Activated CD4-positive, alpha-beta T cell treated with anti-CD3 and anti-CD28 coated beads for 4 hours (primary cell): ENCODE data around the gene FARSA.
"Not testable (repeated sequence)": the region's sequence is repeated elsewhere in the genome, so short reads cannot be mapped to it uniquely, and the experiment has no call there.

Source experiments
- DNase-seq, 2 donors: peaks; one replicate each; pipeline ENCODE4 v3.0.0-alpha.2; 2020

Gene FARSA

DNA sequence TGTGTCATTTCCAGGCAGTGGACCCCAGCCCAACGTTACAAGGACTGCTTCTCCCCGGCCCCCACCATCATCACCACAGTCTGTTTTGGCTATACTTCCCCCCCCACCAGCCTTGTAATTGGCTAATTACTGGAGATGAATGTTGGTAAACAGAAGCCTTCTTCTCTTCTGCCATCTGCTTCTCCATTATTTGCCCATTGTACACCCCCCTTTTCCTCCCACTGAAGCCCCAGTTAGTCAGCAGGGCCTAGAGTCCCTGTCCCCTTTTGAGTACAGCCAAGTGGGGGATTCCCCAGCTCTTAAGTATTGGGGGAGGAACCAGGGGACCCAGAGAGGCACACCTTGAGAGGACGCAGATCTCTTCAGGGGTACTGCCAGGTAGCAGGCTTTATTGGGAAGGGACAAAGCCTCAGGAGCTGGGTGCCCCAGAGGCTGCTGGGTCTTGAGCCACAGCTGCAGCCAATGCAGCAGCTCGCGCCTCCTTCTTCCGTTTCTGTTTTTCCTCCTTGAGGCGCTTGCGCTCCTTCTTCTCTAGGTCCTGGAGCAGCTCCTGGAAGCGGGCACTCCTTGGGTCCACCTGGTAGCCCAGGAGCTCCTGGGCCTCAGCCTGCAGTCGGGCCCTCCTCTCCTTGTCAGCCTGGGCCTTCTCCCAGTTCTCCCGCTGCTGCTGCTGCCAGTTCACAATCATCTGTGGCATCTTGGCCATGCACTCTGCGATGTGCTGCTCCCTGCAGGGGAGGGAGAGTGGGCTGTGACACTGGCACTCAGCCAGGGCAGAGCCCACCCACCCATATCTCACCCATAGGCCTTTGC, 20.5 kb upstream of the FARSA start:
- no peak for DNase-seq

DNA sequence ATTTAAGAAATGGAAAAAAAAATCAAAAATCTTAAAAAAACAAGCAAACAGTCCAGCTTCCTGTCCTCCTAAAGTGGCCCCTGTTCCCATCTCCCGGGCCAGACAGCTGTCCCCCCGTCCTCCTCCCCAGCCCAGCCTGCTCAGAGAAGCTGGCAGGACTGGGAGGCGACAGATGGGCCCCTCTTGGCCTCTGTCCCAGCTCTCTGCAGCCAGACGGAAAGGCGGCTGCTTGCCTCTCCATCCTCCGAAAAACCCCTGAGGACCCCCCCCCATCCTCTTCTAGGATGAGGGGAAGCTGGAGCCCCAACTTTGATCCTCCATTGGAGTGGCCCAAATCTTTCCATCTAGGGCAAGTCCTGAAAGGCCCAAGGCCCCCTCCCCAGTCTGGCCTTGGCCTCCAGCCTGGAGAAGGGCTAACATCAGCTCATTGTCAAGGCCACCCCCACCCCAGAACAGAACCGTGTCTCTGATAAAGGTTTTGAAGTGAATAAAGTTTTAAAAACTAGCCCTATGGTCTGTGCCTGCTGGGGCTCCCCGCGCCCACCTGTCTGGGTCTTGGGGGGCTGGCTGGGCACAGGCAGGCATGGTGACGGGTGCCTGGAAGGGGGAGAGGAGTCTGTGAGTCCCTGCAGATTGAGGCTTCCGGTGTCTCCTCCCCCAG, 19.8 kb upstream of the FARSA start:
- DNase-seq = no peak

DNA sequence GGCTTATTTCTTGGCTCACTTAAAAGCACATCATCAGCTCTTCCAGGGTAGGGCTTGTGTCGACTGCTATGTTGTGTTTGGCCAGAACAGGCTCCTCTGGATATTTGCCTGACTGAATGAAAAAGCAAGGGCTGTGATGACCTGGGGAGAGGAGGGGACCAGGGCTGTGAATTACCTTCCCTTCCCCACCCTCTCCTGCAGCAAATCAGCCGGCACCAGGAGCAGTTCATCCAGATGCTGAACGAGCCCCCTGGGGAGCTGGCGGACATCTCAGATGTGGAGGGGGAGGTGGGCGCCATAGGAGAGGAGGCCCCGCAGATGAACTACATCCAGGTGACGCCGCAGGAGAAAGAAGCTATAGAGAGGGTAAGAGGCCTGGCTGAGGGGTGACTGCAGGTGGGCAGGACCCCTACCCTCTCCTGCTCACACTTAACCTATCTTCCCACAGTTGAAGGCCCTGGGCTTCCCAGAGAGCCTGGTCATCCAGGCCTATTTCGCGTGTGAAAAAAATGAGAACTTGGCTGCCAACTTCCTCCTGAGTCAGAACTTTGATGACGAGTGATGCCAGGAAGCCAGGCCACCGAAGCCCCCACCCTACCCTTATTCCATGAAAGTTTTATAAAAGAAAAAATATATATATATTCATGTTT, 19.1 kb upstream of the FARSA start:
- no peak for DNase-seq

DNA sequence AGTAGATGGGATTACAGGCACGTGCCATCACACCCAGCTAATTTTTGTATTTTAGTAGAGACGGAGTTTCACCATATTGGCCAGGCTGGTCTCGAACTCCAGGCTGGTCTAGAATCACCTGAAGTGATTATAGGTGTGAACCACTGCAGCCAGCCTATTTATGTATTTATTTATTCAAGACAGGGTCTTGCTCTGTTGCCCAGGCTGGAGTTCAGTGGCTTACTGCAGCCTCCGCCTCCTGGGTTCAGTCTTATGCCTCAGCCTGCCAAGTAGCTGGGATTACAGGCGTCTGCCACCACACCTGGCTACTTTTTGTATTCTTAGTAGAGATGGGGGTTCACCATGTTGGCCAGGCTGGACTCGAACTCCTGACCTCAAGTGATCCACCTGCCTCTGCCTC, 18.5 kb upstream of the FARSA start:
- DNase-seq = not testable (repeated sequence)

DNA sequence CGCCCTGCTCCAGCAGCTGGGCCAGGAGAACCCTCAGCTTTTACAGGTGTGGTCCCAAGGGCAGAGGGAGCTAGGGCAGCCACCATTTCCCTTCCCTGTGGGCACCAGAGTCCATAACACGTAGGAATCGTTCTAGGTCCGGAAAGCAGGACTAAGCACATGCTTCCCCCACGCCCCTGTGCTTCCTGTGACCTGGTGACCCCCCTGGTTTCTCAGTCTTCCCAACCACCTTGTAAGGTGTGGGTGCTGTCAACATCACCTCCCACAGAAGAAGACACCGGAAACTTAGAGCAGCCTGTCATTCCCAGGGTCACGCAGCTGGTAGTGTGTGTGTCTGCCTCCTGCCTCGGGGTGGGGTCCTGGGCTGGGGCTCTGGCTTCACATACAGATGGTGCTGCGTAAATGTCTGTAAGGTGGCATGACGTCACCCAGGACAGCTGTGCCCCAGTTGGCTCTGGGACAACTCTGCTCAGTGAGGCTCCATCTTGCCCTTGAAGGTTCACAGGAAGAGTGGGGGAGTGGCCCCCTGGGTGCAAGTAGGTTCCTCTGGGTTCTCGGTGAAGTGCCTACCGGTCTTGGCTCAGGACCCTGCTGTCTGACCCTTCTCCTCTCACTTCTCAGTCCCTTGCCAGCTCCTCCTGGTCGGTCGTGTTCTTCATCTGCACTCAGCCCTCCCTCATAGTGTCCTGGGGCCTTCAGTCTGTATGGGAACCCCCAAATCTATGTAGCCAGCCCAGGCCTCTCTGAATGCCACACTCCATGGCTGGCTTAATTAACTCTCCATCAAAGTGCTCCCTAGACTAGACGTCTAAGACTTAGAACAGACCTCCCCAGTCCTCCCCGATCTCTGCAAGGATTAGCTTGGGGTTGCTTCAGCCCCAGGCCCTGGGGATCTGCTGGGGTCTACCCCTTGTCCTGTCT, 16.1 kb upstream of the FARSA start:
- no peak for DNase-seq

DNA sequence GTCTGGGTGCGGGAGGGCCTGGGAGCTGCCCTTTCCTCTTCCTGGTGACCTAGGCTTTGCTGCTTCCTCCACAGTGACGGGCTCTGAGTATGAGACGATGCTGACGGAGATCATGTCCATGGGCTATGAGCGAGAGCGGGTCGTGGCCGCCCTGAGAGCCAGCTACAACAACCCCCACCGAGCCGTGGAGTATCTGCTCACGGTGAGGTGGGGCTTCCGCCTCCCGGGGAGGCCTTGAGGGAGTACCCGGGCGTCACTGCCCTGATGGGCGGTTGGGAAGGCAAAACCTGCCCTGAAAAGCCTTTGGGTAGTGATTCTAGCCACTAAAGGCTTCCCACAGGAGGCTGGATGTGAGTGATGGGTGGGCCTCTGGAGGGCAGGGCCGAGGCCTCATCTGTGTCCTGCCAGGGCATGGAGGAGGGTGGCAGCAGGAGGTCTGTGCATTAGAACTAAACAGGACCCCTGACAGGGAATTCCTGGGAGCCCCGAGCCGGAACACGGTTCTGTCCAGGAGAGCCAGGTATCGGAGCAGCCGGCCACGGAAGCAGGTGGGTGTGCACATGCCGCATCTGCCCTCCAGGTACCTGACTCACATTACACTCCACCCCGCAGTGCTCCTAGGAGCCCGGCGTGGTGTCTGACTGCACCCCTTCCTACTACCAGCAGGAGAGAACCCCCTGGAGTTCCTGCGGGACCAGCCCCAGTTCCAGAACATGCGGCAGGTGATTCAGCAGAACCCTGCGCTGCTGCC, 15.3 kb upstream of the FARSA start:
- DNase-seq = no peak

DNA sequence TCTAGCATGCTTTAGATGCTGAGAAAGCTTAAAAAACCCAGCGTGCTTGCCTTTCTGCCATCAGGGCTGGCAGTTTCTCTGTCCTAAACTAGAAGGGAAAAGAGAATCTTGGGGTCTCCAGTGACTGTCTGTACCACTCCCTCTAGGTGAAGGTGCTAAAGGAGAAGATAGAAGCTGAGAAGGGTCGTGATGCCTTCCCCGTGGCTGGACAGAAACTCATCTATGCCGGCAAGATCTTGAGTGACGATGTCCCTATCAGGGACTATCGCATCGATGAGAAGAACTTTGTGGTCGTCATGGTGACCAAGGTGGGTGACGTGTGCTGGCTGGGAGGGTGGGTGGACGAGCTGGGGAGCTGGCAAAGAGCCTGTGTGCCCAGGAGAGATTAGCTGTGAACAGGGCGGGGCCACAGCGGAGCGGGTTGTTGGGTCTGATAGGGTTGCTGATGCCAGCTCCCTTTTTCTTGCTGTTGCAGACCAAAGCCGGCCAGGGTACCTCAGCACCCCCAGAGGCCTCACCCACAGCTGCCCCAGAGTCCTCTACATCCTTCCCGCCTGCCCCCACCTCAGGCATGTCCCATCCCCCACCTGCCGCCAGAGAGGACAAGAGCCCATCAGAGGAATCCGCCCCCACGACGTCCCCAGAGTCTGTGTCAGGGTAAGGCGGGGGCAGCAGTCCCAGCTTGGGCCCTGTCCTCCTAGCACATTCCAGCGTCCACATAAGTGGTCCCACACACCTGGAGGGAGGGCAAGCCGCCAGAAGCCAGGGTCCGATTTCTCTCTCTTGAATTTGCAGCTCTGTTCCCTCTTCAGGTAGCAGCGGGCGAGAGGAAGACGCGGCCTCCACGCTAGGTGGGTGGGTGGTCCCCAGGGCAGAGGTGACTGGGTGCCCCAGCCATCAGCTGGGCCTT, 14.4 kb upstream of the FARSA start:
- no peak for DNase-seq

DNA sequence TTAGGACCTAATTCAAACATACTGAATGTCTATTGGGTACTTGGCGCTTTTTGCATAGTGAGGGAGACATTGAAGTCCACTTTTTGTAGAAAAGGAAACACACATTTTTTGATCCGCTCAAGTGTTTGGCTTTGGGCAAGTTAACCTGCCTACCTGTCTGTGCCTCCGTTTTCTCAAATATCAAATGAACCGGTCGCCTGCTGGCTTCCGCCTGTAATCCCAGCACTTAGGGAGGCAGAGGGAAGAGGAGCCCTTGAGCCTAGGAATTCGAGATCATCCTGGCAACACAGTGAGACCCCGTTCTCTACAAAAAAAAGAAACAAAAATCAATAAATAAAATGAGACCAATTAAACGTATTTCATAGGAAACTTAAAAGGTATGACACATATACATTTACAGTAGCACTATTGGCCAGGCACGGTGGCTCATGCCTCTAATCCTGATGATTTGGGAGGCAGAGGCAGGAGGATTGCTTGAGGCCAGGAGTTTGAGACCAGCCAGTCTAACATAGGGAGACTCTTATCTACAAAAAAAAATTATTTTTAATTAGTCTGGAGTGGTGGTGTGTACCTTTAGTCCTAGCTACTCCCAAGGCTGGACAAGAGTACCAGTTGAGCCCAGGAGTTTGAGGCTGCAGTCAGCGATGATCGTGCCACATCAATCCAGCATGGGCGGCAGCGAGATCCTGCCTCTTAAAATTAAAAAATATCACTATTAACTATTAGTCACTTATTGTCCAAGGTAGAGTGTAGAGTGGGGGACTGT, 13.4 kb upstream of the FARSA start:
- no peak for DNase-seq

DNA sequence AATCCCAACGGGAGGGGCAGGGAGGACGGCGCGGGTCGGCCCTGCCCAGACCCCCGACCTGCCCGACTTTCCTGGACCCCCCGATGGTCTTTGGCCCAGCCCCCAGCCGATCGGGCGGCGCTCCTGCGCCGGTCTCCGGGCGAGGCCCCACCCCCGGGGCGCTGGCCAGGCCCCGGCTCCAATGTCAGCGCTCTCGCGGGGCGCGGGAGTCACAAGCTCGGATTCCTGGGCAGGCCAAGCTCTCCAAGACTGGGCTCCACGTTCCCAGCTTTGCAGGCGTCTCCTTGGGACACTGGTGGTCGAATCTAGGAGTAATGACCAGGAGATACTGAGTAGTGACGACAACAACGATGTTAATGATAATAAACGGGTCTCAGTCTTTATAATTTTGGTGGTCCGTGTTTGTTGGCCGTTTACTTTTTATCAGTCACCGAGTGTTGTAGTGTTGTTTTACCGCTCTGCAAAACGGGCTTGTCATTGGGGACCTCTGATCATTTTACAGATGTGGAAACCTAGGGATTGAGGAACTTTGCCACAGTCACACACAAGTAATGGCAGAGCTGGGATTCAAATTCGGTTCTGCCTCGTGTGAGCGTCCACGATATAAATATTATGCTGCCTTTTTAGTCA, 12.7 kb upstream of the FARSA start:
- peak; percentile 36 to 53 for DNase-seq

DNA sequence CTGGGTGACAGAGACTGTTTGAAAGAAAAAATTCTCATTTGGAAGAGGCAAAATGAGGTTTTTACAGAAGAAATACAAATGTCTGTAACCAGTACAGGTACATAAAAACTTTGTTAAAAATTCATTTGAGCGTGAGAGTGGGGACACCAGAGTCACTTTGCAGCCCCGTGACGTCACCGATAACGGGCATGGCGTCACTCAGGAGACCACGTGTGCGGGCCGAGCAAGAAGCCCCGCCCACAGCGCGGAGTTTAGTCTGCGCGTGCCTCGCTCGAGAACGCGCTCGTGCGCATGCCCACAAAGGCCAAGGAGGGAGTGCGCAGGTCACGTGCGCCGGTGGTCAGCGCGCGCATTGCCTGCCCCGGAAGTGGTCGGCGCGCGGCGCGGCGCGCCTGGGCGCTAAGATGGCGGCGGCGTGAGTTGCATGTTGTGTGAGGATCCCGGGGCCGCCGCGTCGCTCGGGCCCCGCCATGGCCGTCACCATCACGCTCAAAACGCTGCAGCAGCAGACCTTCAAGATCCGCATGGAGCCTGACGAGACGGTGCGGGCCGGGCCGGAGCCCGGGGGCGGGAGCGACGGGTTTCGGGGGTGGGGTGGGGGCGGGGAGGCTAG, 12.1 kb upstream of the FARSA start, which contains the start of gene RAD23A:
Gene RAD23A, plus strand, starts transcription at position 384 of the 613 bp plus-strand sequence. Its CDS starts 87 bp downstream, at position 471.
- peak; percentile 99 for DNase-seq

DNA sequence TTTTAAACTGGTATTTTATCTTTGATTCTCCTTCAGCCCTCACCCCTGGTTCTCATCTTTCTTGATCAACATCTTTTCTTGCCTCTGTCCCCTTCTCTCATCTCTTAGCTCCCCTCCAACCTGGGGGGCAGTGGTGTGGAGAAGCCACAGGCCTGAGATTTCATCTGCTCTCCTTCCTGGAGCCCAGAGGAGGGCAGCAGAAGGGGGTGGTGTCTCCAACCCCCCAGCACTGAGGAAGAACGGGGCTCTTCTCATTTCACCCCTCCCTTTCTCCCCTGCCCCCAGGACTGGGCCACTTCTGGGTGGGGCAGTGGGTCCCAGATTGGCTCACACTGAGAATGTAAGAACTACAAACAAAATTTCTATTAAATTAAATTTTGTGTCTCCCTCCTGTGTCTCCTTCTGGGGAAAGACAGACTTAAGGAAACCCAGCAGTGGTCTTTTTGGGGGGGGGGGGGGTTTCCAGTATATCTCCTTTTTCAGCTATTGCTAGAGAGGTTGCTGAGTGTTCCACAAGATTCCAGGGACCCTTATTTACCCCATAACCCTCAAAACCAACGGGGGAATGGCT, 10.7 kb upstream of the FARSA start:
- DNase-seq = no peak

DNA sequence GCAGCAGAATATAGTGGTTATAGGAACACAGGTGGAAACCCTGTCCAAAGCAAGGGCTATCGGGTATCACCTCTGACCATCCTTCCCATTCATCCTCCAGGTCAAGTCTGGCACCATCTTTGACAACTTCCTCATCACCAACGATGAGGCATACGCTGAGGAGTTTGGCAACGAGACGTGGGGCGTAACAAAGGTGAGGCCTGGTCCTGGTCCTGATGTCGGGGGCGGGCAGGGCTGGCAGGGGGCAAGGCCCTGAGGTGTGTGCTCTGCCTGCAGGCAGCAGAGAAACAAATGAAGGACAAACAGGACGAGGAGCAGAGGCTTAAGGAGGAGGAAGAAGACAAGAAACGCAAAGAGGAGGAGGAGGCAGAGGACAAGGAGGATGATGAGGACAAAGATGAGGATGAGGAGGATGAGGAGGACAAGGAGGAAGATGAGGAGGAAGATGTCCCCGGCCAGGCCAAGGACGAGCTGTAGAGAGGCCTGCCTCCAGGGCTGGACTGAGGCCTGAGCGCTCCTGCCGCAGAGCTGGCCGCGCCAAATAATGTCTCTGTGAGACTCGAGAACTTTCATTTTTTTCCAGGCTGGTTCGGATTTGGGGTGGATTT, 10.0 kb upstream of the FARSA start:
- no peak for DNase-seq

DNA sequence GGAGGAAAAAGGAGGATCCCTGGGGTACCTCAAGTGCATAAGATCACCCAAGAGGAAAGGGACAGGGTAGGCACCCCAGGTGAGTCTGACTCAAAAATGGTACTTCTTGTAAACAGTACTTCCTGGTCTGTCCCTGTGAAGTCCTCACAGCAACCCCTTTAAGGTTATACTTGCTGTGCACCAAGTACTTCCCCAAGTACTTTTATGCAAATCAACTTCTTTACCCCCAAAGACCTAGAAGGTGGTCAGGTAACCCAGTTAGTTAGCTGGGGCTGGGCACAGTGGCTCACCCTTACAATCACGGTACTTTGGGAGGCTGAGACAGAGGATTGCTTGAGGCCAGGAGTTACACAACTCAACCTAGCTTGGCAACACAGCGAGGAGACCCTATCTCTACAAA, 7.4 kb upstream of the FARSA start:
- DNase-seq = no peak

DNA sequence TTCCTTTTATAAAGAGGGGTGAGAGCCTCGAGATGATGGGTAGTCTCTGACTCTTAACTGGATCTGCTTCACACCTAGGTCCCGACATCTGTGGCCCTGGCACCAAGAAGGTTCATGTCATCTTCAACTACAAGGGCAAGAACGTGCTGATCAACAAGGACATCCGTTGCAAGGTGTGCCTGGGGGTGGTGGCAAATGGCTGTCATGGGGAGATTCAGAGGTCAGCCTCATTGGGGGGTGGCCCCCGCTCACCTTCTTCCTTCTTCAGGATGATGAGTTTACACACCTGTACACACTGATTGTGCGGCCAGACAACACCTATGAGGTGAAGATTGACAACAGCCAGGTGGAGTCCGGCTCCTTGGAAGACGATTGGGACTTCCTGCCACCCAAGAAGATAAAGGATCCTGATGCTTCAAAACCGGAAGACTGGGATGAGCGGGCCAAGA, 6.5 kb upstream of the FARSA start:
- no peak for DNase-seq

DNA sequence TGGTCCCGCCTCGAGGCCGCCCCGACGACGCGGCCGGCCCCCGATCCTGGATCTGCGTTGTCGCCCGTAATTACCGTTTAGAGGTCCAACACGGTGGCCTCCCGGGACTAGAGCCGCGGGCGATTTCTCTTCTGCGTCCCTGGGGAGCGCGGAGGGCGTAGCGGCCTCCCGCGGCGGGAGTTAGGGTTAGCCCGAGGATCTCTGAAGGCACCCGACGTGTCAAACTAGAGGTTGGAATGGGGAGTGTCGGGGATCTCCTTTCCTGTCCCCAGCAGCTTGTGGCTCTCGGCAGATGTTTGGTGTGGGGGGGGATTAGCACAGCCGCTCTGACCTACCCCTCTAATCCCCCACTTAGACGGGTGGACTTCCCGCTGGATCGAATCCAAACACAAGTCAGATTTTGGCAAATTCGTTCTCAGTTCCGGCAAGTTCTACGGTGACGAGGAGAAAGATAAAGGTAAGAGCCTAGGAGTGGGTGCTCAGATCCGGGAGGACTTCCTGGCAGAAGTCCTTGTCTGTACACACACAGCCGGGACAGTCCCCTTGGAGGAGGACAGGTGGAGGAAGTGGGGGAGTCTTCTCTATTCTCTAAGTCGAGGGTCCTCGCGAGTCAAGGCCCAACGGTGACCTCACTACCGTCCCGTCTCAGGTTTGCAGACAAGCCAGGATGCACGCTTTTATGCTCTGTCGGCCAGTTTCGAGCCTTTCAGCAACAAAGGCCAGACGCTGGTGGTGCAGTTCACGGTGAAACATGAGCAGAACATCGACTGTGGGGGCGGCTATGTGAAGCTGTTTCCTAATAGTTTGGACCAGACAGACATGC, 5.5 kb upstream of the FARSA start:
- DNase-seq = peak; percentile 32 to 36

DNA sequence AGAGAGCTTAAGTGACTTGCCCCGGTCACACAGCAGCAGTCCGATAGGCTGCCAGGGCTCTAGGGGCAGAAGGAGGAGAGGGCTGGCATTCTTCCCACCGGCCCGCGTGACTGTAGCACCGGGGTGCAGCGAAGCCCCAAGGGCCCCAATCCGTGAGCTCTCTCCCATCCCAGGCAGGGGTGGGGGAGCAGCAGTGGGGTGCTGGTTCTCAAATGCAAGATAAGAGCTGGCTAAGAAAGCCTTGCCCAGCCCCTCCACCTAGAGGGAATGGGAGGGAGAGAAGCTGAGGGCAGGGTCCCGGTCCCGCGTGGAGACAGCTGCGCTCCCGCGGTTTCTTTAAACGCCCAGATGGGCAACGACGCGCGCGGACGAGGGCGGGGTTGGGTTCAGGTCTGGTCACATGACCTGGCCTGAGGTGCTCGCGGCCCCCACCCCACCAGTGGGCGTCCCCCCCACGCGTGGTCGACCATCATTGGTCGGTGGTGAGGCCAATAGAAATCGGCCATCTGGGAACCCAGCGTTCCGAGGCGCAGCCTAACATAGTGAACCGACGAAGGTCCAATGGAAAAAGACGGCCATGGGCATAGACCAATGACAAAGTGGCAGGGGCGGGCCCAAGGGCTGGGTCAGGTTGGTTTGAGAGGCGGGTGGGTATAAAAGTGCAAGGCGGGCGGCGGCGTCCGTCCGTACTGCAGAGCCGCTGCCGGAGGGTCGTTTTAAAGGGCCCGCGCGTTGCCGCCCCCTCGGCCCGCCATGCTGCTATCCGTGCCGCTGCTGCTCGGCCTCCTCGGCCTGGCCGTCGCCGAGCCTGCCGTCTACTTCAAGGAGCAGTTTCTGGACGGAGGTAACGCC, 4.6 kb upstream of the FARSA start, which contains the start of gene CALR:
Gene CALR, plus strand, starts transcription at position 683 of the 852 bp plus-strand sequence. Its CDS starts 71 bp downstream, at position 754.
- DNase-seq = peak; percentile 99 to 100
